ENCODE measurements around the gene PDE4B. TPM values are rescaled to one million over a fixed set of nuclear protein-coding genes. Genes with fewer than 3 reads are reported as not detected.
A peak's percentile ranks its signal among the peaks of the same experiment; 100 is the strongest.
"Not testable (repeated sequence)": the region's sequence is repeated elsewhere in the genome, so short reads cannot be mapped to it uniquely, and the experiment has no call there.

PDE4B gene
- polyA plus RNA-seq, 6 donors from 2014 or later, result 126 to 400 (median 150) TPM

- DNase-seq, result peak; percentile 86
- no peaks in the 10 kb centered on the region for H3K36me3 Mint-ChIP-seq
- peak; percentile 86 to 93 for ATAC-seq (ENCODE audit: low read depth in 2 of 2)
- peaks cover 44 to 53% (median 53%) of the 10 kb centered on the region in 3 donors for H3K4me1 Mint-ChIP-seq
- no peaks in the 10 kb centered on the region for H3K9me3 Mint-ChIP-seq
- no peaks in the 10 kb centered on the region for H3K27me3 Mint-ChIP-seq
- H3K27ac Mint-ChIP-seq, result peak overlapping the region; percentile 51 to 97 (median 94)
- H3K4me3 Mint-ChIP-seq, result peak overlapping the region; percentile 16 to 79 (median 68)
Measured at GRCh38 chr1:66402194-66402593, 609.5 kb downstream of the PDE4B start.

- DNase-seq (no peak), ATAC-seq (ENCODE audit: low read depth in 2 of 2) (no peak)
- Mint-ChIP-seq H3K9me3 (no peaks in the 10 kb centered on the region), H3K4me3 (peak overlapping the region in 2 of 8 donors; percentile 15 to 51), H3K27ac (peak overlapping the region; percentile 63 to 97 (median 86)), H3K4me1 (peaks cover 42 to 50% (median 45%) of the 10 kb centered on the region in 3 donors), H3K36me3 (no peaks in the 10 kb centered on the region), H3K27me3 (no peaks in the 10 kb centered on the region)
Measured at GRCh38 chr1:66403007-66403731, 610.5 kb downstream of the PDE4B start.

- H3K4me3 Mint-ChIP-seq, result no peak overlapping the region
- DNase-seq (no peak), ATAC-seq (ENCODE audit: low read depth in 2 of 2) (no peak)
- peak overlapping the region in 4 of 6 donors; percentile 13 to 90 (median 44) for H3K27ac Mint-ChIP-seq
- H3K36me3 Mint-ChIP-seq, result peaks cover 0 to 10% of the 10 kb centered on the region in 2 donors
- H3K9me3 Mint-ChIP-seq, result peaks cover 0 to 7% (median 1%) of the 10 kb centered on the region in 7 donors
- peaks cover 36 to 41% (median 37%) of the 10 kb centered on the region in 3 donors for H3K4me1 Mint-ChIP-seq
- H3K27me3 Mint-ChIP-seq, result no peaks in the 10 kb centered on the region
Measured at GRCh38 chr1:66405061-66405460, 612.4 kb downstream of the PDE4B start.

- H3K27me3 Mint-ChIP-seq; H3K4me3 Mint-ChIP-seq; ATAC-seq (ENCODE audit: low read depth in 2 of 2); DNase-seq: not testable (repeated sequence)
- Mint-ChIP-seq H3K4me1 (peaks cover 8 to 11% (median 10%) of the 10 kb centered on the region in 3 donors), H3K27ac (peak overlapping the region in 2 of 6 donors; percentile 17 to 44), H3K36me3 (peaks cover 0 to 18% of the 10 kb centered on the region in 2 donors), H3K9me3 (peaks cover 7 to 21% (median 10%) of the 10 kb centered on the region in 7 donors)
Measured at GRCh38 chr1:66411449-66411848, 618.8 kb downstream of the PDE4B start.

- peaks cover 0 to 20% of the 10 kb centered on the region in 2 donors for H3K36me3 Mint-ChIP-seq
- H3K4me3 Mint-ChIP-seq, result no peak overlapping the region
- H3K27me3 Mint-ChIP-seq, result no peaks in the 10 kb centered on the region
- ATAC-seq (ENCODE audit: low read depth in 2 of 2) (no peak), DNase-seq (no peak)
- peaks cover 7 to 30% (median 15%) of the 10 kb centered on the region in 7 donors for H3K9me3 Mint-ChIP-seq
- H3K4me1 Mint-ChIP-seq, result peaks cover 8 to 11% (median 10%) of the 10 kb centered on the region in 3 donors
- no peak overlapping the region for H3K27ac Mint-ChIP-seq
Measured at GRCh38 chr1:66412704-66413103, 620.0 kb downstream of the PDE4B start.

- DNase-seq, result no peak
- H3K4me1 Mint-ChIP-seq, result peaks cover 8 to 11% (median 10%) of the 10 kb centered on the region in 3 donors
- H3K4me3 Mint-ChIP-seq, result no peak overlapping the region
- H3K9me3 Mint-ChIP-seq, result peaks cover 11 to 36% (median 20%) of the 10 kb centered on the region in 7 donors
- ATAC-seq (ENCODE audit: low read depth in 2 of 2), result no peak
- H3K36me3 Mint-ChIP-seq, result peaks cover 5 to 25% of the 10 kb centered on the region in 2 donors
- H3K27ac Mint-ChIP-seq, result peak overlapping the region in 1 of 6 donors; percentile 29
- no peaks in the 10 kb centered on the region for H3K27me3 Mint-ChIP-seq
Measured at GRCh38 chr1:66413136-66413837, 620.6 kb downstream of the PDE4B start.

GRCh38 chr1:66413838-66414175 lies 621.1 kb downstream of the PDE4B start:
- Mint-ChIP-seq H3K4me1 (peaks cover 8 to 11% (median 10%) of the 10 kb centered on the region in 3 donors), H3K27ac (no peak overlapping the region), H3K27me3 (no peaks in the 10 kb centered on the region), H3K36me3 (peaks cover 6 to 27% of the 10 kb centered on the region in 2 donors), H3K4me3 (no peak overlapping the region), H3K9me3 (peaks cover 16 to 40% (median 25%) of the 10 kb centered on the region in 7 donors)
- DNase-seq, result no peak
- no peak for ATAC-seq (ENCODE audit: low read depth in 2 of 2)

GRCh38 chr1:66415281-66415680 lies 622.6 kb downstream of the PDE4B start:
- H3K4me3 Mint-ChIP-seq, result no peak overlapping the region
- peak overlapping the region in 1 of 6 donors; percentile 44 for H3K27ac Mint-ChIP-seq
- H3K9me3 Mint-ChIP-seq, result peaks cover 19 to 37% (median 23%) of the 10 kb centered on the region in 7 donors
- no peak for DNase-seq
- peaks cover 11 to 27% of the 10 kb centered on the region in 2 donors for H3K36me3 Mint-ChIP-seq
- no peaks in the 10 kb centered on the region for H3K27me3 Mint-ChIP-seq
- peaks cover 10 to 11% (median 11%) of the 10 kb centered on the region in 3 donors for H3K4me1 Mint-ChIP-seq
- no peak for ATAC-seq (ENCODE audit: low read depth in 2 of 2)

- ATAC-seq (ENCODE audit: low read depth in 2 of 2), result no peak
- H3K36me3 Mint-ChIP-seq, result peaks cover 11 to 25% of the 10 kb centered on the region in 2 donors
- no peaks in the 10 kb centered on the region for H3K27me3 Mint-ChIP-seq
- peak overlapping the region in 1 of 6 donors; percentile 44 for H3K27ac Mint-ChIP-seq
- H3K4me3 Mint-ChIP-seq, result no peak overlapping the region
- DNase-seq, result no peak
- H3K9me3 Mint-ChIP-seq, result peaks cover 19 to 35% (median 22%) of the 10 kb centered on the region in 7 donors
- peaks cover 8 to 10% (median 9%) of the 10 kb centered on the region in 3 donors for H3K4me1 Mint-ChIP-seq
Measured at GRCh38 chr1:66415866-66416265, 623.2 kb downstream of the PDE4B start.

- DNase-seq (no peak), ATAC-seq (ENCODE audit: low read depth in 2 of 2) (no peak)
- Mint-ChIP-seq H3K36me3 (peaks cover 11 to 21% of the 10 kb centered on the region in 2 donors), H3K27me3 (no peaks in the 10 kb centered on the region), H3K27ac (peak overlapping the region in 1 of 6 donors; percentile 80), H3K4me3 (peak overlapping the region in 1 of 8 donors; percentile 59), H3K4me1 (peaks cover 3 to 11% (median 9%) of the 10 kb centered on the region in 3 donors), H3K9me3 (peaks cover 17 to 31% (median 22%) of the 10 kb centered on the region in 7 donors)
Measured at GRCh38 chr1:66416295-66416694, 623.6 kb downstream of the PDE4B start.

GRCh38 chr1:66418021-66418420 lies 625.3 kb downstream of the PDE4B start:
- DNase-seq (no peak), ATAC-seq (ENCODE audit: low read depth in 2 of 2) (no peak)
- Mint-ChIP-seq H3K4me3 (no peak overlapping the region), H3K27ac (peak overlapping the region in 1 of 6 donors; percentile 4), H3K27me3 (no peaks in the 10 kb centered on the region), H3K36me3 (peaks cover 11 to 19% of the 10 kb centered on the region in 2 donors), H3K9me3 (peaks cover 16 to 28% (median 20%) of the 10 kb centered on the region in 7 donors), H3K4me1 (peaks cover 0 to 11% (median 9%) of the 10 kb centered on the region in 3 donors)

GRCh38 chr1:66420171-66420570 lies 627.5 kb downstream of the PDE4B start:
- Mint-ChIP-seq H3K4me1 (peaks cover 0 to 11% (median 9%) of the 10 kb centered on the region in 3 donors), H3K9me3 (peaks cover 16 to 28% (median 20%) of the 10 kb centered on the region in 7 donors), H3K36me3 (peaks cover 11 to 19% of the 10 kb centered on the region in 2 donors)
- H3K27ac Mint-ChIP-seq; DNase-seq; H3K4me3 Mint-ChIP-seq; H3K27me3 Mint-ChIP-seq; ATAC-seq (ENCODE audit: low read depth in 2 of 2): not testable (repeated sequence)

GRCh38 chr1:66420906-66421305 lies 628.2 kb downstream of the PDE4B start:
- not testable (repeated sequence) for ATAC-seq (ENCODE audit: low read depth in 2 of 2); H3K27me3 Mint-ChIP-seq; DNase-seq; H3K4me3 Mint-ChIP-seq; H3K27ac Mint-ChIP-seq
- peaks cover 5 to 10% (median 6%) of the 10 kb centered on the region in 3 donors for H3K4me1 Mint-ChIP-seq
- peaks cover 13 to 28% (median 19%) of the 10 kb centered on the region in 7 donors for H3K9me3 Mint-ChIP-seq
- H3K36me3 Mint-ChIP-seq, result peaks cover 11 to 19% of the 10 kb centered on the region in 2 donors

All from naive B cell (primary cell).